HG03378 (cell line): ENCODE results near the gene ARHGAP10.
"Not testable (repeated sequence)": the region's sequence is repeated elsewhere in the genome, so short reads cannot be mapped to it uniquely, and the experiment has no call there.

Experiments
- ATAC-seq: cut with Tn5 transposase; IDR thresholded peaks from one replicate; pipeline ENCODE4 v1.9.1; 2021; ENCODE audit warnings: mild to moderate bottlenecking, moderate library complexity; ENCODE audit not compliant: unreplicated experiment

Gene ARHGAP10

GRCh38 chr4:147891476-147892115 lies 159.7 kb downstream of the ARHGAP10 start:
- ATAC-seq, result no peak

GRCh38 chr4:147899512-147899911 lies 167.6 kb downstream of the ARHGAP10 start:
- ATAC-seq, result no peak

GRCh38 chr4:147901388-147901787 lies 169.5 kb downstream of the ARHGAP10 start:
- ATAC-seq, result no peak

DNA sequence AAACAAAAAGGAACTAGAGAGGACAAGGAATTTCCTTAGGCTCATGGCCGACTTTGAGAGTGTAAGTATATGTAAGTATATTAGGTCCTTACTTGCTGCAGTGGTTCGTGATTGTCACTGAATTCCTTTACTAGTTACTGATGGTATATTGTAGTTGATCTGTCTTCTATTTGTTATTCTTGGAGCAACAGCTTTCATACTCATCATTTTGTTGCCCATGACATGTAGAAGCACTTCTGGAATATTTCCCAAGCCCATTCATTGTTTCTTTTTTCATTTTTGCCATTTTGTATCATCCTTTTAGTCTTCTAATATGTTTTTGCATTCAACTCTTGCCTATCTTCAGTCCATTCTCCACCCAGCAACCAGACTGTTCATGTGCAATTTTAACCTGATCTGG lies 170.0 kb downstream of the ARHGAP10 start:
- ATAC-seq, result no peak

DNA sequence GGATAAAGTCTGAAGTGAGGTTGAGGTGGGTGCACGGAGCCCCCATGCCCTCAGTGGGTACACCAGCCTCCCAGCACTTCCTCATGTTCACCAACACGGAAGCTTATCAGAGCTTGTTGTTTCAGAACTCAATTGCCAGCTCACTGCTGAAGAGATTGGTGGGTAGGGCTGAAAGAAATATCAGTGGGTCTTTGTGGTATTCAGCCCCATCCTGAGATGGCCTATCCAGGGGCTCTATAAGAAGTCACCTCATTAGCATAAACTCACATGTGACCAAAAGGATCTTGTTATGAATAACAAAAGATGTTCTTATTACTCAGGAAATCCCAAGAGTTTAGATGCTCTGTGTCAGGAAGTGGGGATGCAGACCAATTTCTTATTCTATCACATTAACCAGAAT lies 177.3 kb downstream of the ARHGAP10 start:
- peak; percentile 46 for ATAC-seq

DNA sequence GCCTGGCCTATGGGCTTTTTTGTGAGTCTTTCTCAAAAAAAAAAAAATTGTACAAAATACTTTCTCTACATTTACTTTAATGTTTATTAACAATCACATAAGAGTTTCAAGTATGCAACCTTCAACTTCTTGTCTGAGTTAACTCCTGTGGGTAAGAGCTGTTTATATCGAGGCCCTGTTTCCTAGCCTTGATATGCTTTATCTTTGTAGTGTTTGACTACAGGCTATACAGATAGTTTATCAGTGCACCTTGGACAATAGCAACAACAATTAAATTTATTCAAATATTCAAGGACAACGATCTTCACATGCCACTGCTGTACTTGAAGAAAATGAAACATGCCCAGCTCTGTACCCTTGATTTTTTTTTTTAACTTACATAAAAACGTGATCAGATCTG lies 178.4 kb downstream of the ARHGAP10 start:
- no peak for ATAC-seq

DNA sequence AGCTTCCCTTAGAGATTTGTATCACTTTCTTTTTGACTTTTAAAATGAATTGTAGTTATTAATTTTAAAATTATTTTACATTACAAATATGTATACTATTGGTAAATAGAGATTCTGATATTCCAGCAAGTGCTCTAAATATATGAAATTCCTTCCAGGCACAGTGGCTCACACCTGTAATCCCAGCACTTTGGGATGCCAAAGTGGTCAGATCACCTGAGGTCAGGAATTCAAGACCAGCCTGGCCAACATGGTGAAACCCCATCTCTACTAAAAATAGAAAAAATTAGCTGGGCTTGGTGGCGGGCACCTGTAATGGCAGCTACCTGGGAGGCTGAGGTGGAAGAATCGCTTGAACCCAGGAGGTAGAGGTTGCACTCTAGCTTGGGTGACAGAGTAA lies 180.2 kb downstream of the ARHGAP10 start:
- not testable (repeated sequence) for ATAC-seq

DNA sequence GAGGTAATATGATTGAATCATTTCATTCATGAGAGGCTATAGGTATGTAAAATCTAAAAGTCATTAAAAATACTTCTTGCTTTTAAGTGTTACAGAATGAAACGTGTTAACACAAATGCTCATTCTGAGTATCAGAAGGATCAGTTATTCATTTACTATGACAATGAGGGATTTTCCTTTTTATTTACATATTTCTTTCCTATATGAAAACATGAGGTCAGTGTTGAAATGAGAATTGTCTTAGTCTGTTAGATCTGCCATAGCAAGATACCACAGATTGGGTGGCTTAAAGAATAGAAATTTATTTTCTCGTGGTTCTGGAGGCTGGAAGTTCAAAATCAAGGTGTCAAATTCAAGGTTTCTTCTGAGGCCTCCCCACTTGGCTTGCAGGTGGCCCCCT lies 181.2 kb downstream of the ARHGAP10 start:
- ATAC-seq, result peak; percentile 71

DNA sequence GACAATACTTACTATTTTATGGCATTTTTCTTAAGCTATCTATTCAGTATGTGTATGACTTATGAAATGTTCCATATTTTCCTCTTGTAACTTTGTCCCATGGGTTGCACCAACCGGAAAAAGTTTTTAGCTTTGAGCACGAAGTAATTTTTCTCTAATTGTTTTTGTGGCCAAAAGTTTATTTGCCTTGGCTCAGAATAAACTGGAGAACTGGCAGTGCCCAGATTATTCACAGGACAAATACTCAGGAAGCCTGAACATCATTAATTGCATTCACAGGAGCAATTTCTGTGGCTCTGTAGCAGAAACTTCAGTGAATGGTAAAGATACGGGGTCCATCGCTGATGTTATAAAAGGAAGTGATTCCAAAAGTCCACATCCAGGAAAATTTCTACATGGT lies 184.5 kb downstream of the ARHGAP10 start:
- no peak for ATAC-seq

- no peak for ATAC-seq
Measured at GRCh38 chr4:147923381-147923780, 191.5 kb downstream of the ARHGAP10 start.

DNA sequence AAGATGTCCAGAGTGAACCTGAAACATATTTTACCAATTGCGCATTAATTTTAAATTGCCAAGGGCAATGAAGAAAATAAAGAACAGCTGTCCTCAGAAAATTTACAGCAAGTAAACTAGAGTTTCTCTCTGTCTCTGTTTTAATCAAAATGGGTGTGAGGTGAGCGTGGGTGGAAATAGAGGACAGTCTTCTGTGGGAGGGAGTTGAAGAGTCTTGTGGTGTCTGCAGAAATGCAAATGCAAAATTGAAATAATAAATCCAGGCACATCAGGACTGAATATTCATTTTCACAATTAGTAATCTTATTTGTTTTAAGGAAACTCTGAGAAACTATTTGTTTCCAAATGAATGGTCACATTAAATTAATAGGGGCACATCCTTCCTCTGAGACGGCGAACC lies 192.0 kb downstream of the ARHGAP10 start:
- no peak for ATAC-seq

GRCh38 chr4:147924604-147925412 lies 192.9 kb downstream of the ARHGAP10 start:
- ATAC-seq, result no peak

DNA sequence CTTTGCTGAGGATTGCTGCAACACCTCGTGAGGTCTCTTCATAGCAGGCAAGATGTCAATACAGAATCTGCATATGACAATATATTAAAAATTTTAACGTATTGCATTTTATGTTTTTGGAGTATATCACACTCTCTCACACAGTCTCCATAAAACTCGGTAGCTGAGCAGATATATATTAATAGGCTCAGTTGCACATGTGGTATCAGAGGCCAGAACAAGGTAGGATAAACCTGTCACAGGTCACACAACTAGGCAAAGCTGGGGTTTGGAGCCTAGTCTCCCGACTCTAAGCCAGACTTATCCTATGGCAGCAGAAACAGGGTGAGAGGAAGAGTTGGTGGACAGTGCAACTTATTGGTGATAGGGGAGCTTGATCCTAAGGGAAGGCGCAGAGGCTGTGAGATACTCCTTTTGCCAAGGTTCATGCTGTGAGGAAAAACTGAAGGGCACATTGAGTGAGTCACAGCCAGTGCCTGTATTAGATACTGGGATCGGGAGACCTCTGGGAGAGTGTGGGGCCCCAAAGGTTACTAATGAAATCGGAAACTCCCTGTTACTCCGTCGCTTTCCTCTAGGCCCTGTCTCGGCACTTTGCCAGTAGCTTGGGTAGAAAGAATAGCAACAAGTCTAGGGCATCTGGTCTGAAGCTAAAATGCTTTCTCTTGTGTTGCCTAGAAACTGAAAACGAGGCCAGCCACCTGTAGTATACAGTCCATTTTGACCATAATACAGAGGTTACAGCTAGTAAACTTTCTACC lies 195.7 kb downstream of the ARHGAP10 start:
- ATAC-seq, result no peak

DNA sequence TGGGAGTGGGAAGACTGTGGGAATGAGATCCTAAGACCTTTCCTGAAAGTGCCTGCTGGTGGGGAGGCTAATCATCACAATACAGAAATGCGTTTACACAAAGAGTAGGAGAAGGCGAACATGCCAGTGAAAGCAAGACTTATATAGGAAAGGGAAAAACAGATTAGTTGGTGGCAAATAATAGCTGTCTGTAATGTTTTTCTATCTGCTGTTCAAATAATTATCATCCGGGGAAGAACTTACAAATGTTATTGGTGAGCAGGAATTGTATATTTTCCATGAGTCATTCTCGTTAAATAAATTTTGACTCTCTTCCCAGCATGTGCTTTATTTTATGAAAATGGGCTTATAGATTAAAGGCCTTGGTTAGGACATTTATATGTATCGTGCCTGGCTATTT lies 196.5 kb downstream of the ARHGAP10 start:
- ATAC-seq, result no peak

DNA sequence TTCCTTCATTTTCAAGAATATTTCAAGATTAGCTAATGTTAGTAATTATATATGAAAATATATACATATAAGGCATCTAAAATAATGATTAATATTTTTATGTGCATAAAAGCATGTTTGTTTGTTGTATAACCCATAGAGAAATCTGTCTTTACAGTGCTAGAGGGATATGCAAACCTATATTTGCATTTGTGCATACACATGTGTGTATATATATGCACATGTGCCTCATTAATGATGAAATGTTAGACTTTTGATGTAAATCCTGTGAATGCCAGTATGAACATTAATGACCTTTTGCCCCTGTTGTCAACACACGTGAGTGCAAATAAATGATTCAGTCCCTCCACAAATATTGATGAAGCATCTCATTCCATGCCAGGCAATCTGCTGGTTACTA lies 197.9 kb downstream of the ARHGAP10 start:
- no peak for ATAC-seq

GRCh38 chr4:147933316-147933715 lies 201.4 kb downstream of the ARHGAP10 start:
- no peak for ATAC-seq

DNA sequence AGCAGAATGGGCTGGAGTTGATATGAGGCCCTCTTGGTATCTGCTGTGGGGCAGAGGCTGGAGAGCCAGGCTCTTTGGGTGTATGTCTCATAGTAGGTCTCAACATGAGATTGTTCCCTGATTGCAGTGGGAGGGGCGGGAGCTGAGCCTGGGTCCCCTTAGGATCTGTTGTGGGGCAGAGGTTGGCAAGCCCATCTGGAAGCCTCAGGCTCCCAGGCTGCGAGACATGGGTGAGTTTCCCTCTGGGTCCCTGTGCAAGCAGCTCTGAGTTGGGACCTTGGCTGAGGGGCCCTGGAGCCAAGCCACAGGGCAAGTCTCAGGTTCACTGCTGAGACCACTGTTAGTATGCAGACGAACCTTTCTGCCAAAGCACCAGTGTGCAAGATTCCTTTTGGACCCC lies 201.9 kb downstream of the ARHGAP10 start:
- ATAC-seq, result no peak

- ATAC-seq, result no peak
Measured at GRCh38 chr4:147938496-147938895, 206.6 kb downstream of the ARHGAP10 start.

DNA sequence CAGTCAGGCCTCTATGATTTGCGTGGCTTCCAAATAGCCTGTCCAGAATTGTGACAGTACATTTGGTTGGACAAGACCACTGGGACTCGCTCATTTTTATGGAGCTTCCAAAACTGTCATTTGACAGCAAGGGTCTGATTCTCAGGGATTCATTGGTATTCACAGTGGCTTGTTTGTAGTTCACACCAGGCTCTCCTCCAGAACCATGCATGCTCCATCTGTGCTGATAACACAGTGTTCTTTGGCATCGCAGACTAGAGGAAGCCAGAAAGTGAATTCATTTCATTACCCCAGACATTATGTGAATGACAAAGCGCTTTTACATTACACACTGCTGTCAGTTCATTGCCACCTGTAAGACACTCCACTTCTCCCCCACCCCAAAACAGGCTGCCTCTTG lies 208.3 kb downstream of the ARHGAP10 start:
- ATAC-seq, result no peak

DNA sequence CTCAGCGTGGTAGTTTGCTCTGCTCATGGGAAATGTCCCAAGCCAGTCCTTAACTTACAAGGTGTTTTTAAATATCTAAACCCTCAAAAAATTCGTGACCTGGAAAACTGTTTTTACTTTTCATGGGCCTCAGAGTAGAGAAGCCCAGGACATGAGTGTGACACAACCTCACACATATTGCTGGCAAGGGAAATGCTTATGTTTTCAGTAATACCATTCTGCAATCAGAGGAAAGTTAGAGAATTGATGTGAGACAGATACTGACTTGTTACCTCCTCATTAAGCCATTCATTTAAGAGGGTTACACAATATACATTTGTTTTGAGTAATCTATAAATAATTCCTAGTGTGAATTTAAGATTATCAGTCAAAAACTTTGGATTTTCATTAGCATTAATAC lies 209.5 kb downstream of the ARHGAP10 start:
- ATAC-seq, result no peak

DNA sequence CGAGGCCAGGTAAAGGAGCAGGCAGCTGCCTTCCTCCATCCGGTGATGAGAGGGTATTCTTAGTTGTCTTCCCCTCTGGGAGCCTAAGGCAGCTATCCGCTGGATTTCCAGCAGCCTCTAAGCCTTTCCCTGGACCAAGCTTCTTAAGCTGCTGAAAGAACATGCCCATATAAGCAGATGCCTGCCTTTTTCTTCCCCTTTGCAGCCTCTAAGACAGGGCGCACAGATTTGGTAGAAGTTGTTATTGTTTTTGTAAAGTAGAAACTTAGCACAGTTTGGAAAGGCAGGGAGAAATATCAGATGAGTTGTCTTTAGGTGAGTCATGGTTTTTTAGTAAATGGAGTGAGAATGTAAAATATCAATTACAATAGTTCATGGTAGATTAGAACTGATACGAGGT lies 210.8 kb downstream of the ARHGAP10 start:
- peak; percentile 41 for ATAC-seq

DNA sequence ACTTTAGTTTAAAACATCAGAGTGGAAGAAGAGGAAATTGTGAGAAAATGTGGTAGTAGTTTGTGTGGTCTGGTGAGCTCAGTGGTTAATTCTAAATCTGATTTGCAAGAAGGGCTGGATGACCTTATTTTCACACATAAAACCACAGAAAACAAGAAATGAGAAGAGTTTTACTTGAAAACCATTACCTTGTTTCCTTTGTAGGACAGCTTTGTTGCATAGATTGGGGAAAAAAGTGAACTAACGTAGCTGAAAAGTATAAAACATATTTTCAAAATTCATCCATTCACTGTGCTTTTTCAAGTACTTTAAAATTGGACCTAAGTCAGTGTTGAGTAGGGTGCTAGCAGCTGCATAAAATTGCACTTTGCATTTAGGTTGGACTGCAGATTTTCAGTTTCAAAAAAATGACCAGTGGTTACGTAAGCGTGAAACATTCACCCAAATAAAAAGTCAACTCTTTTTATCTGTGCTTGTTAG lies 211.3 kb downstream of the ARHGAP10 start:
- peak; percentile 98 for ATAC-seq
